Measurements from ENCODE around the gene LBX2.
A peak's percentile ranks its signal among the peaks of the same experiment; 100 is the strongest.

LBX2 gene

DNA sequence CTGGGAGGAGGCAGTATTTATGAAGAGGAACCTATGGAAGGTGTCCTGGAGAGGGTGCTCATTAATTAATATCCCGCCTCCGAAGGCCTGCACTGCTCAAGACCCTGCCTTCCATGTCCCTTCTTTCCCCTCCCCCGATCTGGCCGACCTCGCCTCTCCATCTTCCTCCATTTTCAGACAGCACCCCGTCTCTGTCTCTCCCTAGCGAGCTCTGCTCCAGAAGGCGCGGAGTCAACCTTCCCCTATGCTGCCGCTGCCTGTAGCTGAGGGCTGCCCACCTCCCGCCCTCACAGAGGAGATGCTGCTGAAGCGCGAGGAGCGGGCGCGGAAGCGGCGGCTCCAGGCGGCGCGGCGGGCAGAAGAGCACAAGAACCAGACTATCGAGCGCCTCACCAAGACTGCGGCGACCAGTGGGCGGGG lies 42.3 kb downstream of the LBX2 start:
- no peak for DNase-seq (ENCODE audit: low read depth)

DNA sequence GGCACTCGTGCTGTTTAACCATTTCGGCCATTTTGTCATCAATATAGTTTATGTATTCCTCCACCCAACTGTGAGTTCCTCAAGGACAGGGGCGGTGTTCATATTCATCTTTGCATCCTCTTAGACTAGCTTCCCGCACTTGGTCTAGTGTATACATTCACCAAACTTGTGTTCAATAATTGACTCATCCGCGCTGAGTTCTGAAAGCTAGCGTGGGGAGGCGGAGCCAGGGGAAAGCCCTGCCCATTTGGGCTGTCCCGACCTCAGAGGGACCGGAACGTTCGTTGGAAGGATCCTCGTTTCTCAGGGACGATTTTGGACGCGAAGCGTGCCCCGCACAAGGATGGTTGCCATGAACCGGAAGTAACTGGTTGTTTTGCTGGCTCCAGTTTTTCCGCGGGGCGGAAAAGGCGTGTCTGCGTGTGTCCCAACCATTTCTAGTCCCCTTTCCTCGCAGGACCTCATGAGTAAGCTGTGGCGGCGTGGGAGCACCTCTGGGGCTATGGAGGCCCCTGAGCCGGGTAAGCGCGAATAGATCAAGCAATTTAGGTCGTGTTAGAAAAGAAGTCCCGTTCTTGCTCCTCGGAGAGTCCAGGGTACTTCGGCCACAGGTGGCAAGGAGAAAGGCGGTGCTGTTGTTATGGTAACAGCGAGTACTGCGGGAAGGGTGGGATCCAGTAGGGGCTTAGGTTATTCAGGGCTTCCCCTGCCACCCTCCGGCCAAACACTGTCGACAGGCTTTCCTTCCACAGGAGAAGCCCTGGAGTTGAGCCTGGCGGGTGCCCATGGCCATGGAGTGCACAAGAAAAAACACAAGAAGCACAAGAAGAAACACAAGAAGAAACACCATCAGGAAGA lies 44.5 kb downstream of the LBX2 start, which contains the start of gene INO80B:
Gene INO80B, plus strand, starts transcription at position 434 of the 858 bp plus-strand sequence. Its CDS starts 30 bp downstream, at position 464.
- DNase-seq (ENCODE audit: low read depth): peak; percentile 94

DNA sequence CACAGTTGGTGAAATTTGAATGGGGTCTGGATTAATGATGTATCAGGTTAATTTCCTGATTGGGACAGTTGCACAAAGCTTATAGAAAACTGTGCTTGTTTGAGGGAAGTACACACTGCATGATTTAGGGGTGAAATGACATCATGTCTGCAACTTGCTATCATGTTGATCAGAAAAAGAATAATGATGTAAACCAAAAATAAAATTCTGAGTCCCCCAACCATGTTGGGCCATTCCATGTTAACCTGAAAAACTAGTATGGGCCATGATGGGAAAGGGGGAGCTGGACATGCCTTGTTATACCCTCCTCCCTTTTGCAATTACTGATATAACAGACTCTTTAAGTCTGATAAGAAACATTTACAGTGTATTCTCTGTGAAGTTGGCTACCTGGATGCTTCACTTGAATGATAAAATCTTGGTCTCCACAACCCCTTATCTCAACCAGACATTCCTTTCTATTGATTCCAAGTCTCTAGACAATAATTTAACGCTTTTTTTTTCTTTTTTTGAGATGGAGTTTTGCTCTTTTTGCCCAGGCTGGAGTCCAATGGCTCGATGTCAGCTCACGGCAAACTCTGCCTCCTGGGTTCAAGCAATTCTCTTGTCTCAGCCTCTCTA lies 48.7 kb downstream of the LBX2 start:
- DNase-seq (ENCODE audit: low read depth): no peak

DNA sequence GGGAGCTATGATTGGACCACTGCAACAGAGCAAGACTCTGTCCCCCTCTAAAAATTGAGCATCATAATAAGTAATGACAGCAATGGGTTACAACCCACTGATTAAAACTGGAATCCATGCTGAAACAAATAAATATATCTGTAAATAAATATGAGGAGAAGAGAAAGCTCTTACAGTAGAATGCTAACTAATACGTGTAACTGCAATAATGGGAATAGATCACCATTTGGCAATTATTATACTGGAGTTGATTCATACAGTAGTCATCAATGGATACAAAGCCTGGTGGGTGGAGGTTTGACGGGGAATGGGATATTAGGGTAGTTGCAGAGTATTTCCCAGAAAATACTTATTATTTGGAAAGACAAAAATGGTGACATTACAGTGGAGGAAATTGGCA lies 50.6 kb downstream of the LBX2 start:
- DNase-seq (ENCODE audit: low read depth): no peak

All from activated T-helper 1 cell treated with Interleukin-2 at 50 U/mL for 16 hours (primary cell).